Measurements from ENCODE around the gene LCTL. TPM values are rescaled to one million over a fixed set of nuclear protein-coding genes. Genes with fewer than 3 reads are reported as not detected.
A peak's percentile ranks its signal among the peaks of the same experiment; 100 is the strongest.
"Not testable (repeated sequence)": the region's sequence is repeated elsewhere in the genome, so short reads cannot be mapped to it uniquely, and the experiment has no call there.

Gene LCTL
- total RNA-seq, 1 experiment from 2014 or later = not detected

DNA sequence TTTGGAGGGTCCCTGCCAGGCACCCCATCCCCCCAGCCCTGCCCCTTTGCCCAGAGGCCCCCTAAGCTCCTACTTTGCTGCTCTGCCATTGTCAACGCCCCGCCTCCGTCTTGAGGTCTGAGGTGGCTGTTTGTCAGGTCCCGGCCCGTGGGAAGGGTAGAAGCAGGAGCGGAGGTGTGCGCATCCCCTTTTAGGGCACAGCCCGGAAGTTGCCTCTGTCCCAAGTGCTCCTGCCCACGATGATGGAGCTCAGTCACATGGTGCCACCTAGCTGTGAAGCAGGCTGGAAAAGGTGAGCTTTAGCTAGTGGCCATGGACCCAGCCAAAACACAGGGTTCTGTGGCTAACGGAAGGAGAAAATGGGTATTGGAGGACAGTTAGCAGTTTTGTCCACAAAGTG lies 28.5 kb upstream of the LCTL start:
- H2AFZ ChIP-seq (ENCODE audit: low read length) = no peak overlapping the region
- H3K79me2 ChIP-seq (ENCODE audit: low read length) = no peaks in the 10 kb centered on the region
- no peaks in the 10 kb centered on the region for H3K9me2 ChIP-seq (replicated peaks; ENCODE audit: insufficient read depth, low read length)
- no peaks in the 10 kb centered on the region for H3K4me1 ChIP-seq (ENCODE audit: low read length)
- no peak overlapping the region for H3K27ac ChIP-seq (ENCODE audit: low read length)
- DNase-seq = no peak
- no peaks in the 10 kb centered on the region for H3K27me3 ChIP-seq (ENCODE audit: low read length)
- H3K36me3 ChIP-seq (ENCODE audit: insufficient read depth, low read length) = no peaks in the 10 kb centered on the region
- H3K4me2 ChIP-seq (ENCODE audit: low read depth, low read length, poor library complexity, severe bottlenecking) = no peak overlapping the region
- H3K4me3 ChIP-seq (ENCODE audit: low read length) = no peak overlapping the region
- H3K9ac ChIP-seq (ENCODE audit: low read length) = no peak overlapping the region
- H4K20me1 ChIP-seq (ENCODE audit: insufficient read depth, low read depth, low read length) = no peaks in the 10 kb centered on the region
- no peaks in the 10 kb centered on the region for H3K9me3 ChIP-seq (ENCODE audit: low read length)

DNA sequence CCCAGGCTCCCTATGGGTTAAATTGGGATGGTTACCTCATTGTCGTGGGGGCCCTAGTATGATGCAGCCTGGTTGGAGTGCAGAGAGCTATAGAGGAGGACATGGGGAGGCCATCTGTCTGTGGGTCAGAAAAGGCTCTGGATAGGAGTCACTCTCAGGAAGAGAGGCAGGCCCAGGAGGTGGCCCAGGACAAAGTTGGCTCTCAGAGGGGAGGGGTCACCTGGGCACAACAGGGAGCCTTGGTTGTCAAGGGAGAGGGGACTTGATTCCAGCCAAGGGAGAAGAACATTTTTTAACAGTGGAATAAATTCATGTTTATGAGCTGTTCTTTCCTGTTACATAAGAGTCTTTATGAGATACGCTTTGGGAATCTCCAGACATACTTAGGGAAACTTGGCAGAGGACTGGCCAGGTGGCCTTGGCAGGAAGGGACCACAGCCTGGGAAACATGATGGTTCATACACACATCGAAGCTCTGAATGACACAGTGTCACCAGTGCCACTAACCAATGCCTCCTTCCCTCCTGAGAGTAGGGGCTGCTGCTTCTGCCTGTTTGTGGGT lies 27.5 kb upstream of the LCTL start:
- no peak overlapping the region for H2AFZ ChIP-seq (ENCODE audit: low read length)
- no peaks in the 10 kb centered on the region for H3K27me3 ChIP-seq (ENCODE audit: low read length)
- DNase-seq = no peak
- H3K36me3 ChIP-seq (ENCODE audit: insufficient read depth, low read length) = no peaks in the 10 kb centered on the region
- H3K9me3 ChIP-seq (ENCODE audit: low read length) = no peaks in the 10 kb centered on the region
- no peak overlapping the region for H3K4me2 ChIP-seq (ENCODE audit: low read depth, low read length, poor library complexity, severe bottlenecking)
- H3K9ac ChIP-seq (ENCODE audit: low read length) = no peak overlapping the region
- H3K9me2 ChIP-seq (replicated peaks; ENCODE audit: insufficient read depth, low read length) = no peaks in the 10 kb centered on the region
- H3K79me2 ChIP-seq (ENCODE audit: low read length) = no peaks in the 10 kb centered on the region
- H3K27ac ChIP-seq (ENCODE audit: low read length) = no peak overlapping the region
- H3K4me3 ChIP-seq (ENCODE audit: low read length) = no peak overlapping the region
- no peaks in the 10 kb centered on the region; the same call in 1 of the 2 replicates for H3K4me1 ChIP-seq (ENCODE audit: low read length)
- H4K20me1 ChIP-seq (ENCODE audit: insufficient read depth, low read depth, low read length) = no peaks in the 10 kb centered on the region

DNA sequence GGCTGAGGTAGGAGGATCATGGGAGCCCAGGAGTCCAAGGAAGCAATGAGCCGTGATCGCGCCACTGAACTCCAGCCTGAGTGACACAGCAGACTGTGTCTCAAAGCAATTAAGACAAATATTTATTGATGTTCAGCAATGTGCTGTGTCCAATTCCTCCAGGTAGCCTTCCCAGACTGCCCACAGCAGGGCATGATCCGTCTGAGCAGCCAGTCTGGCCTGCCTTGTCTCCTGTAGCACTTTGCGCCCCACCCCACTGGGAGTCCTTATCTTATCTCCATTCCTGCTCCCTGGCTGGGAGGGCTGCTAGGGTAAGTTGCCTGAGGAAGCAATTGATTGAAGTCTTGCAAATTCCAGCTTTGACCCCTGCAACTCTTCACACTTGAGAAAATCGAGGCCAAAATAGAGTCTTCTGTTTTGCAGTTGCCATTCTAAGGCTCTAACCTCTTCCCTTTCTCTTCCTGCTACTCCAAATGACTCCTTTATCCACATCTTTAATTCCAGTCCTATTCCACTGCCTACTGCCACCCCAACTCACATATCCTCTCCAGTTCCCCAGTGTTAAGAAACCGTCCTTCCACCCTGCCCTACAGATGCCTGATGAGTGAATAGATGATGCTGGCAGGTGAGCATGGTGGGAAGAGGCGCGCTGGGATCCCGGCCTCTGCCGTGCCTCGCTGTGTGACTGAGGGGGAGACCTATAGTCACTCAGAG lies 26.9 kb upstream of the LCTL start:
- H3K79me2 ChIP-seq (ENCODE audit: low read length) = no peaks in the 10 kb centered on the region
- no peaks in the 10 kb centered on the region for H3K27me3 ChIP-seq (ENCODE audit: low read length)
- no peaks in the 10 kb centered on the region; the same call in 1 of the 2 replicates for H3K4me1 ChIP-seq (ENCODE audit: low read length)
- H2AFZ ChIP-seq (ENCODE audit: low read length) = no peak overlapping the region
- H3K27ac ChIP-seq (ENCODE audit: low read length) = no peak overlapping the region
- no peak overlapping the region for H3K4me2 ChIP-seq (ENCODE audit: low read depth, low read length, poor library complexity, severe bottlenecking)
- no peaks in the 10 kb centered on the region for H3K36me3 ChIP-seq (ENCODE audit: insufficient read depth, low read length)
- no peaks in the 10 kb centered on the region for H3K9me3 ChIP-seq (ENCODE audit: low read length)
- H4K20me1 ChIP-seq (ENCODE audit: insufficient read depth, low read depth, low read length) = no peaks in the 10 kb centered on the region
- H3K9ac ChIP-seq (ENCODE audit: low read length) = no peak overlapping the region
- no peak for DNase-seq
- H3K4me3 ChIP-seq (ENCODE audit: low read length) = no peak overlapping the region
- H3K9me2 ChIP-seq (replicated peaks; ENCODE audit: insufficient read depth, low read length) = no peaks in the 10 kb centered on the region

GRCh38 chr15:66591322-66591862 lies 25.6 kb upstream of the LCTL start:
- no peak overlapping the region for H3K4me3 ChIP-seq (ENCODE audit: low read length)
- DNase-seq = no peak
- H4K20me1 ChIP-seq (ENCODE audit: insufficient read depth, low read depth, low read length) = no peaks in the 10 kb centered on the region
- H3K9me3 ChIP-seq (ENCODE audit: low read length) = no peaks in the 10 kb centered on the region
- H2AFZ ChIP-seq (ENCODE audit: low read length) = no peak overlapping the region
- no peaks in the 10 kb centered on the region for H3K79me2 ChIP-seq (ENCODE audit: low read length)
- no peak overlapping the region for H3K9ac ChIP-seq (ENCODE audit: low read length)
- no peaks in the 10 kb centered on the region for H3K36me3 ChIP-seq (ENCODE audit: insufficient read depth, low read length)
- H3K4me1 ChIP-seq (ENCODE audit: low read length) = no peaks in the 10 kb centered on the region; the same call in 1 of the 2 replicates
- no peak overlapping the region for H3K4me2 ChIP-seq (ENCODE audit: low read depth, low read length, poor library complexity, severe bottlenecking)
- no peaks in the 10 kb centered on the region for H3K27me3 ChIP-seq (ENCODE audit: low read length)
- H3K27ac ChIP-seq (ENCODE audit: low read length) = no peak overlapping the region
- no peaks in the 10 kb centered on the region for H3K9me2 ChIP-seq (replicated peaks; ENCODE audit: insufficient read depth, low read length)

- Histone ChIP-seq H4K20me1 (ENCODE audit: insufficient read depth, low read depth, low read length) (no peaks in the 10 kb centered on the region), H3K36me3 (ENCODE audit: insufficient read depth, low read length) (no peaks in the 10 kb centered on the region), H3K27me3 (ENCODE audit: low read length) (no peaks in the 10 kb centered on the region), H3K9me3 (ENCODE audit: low read length) (no peaks in the 10 kb centered on the region), H2AFZ (ENCODE audit: low read length) (no peak overlapping the region), H3K27ac (ENCODE audit: low read length) (no peak overlapping the region), H3K9me2 (replicated peaks; ENCODE audit: insufficient read depth, low read length) (no peaks in the 10 kb centered on the region), H3K4me3 (ENCODE audit: low read length) (no peak overlapping the region), H3K4me1 (ENCODE audit: low read length) (no peaks in the 10 kb centered on the region; the same call in 1 of the 2 replicates), H3K9ac (ENCODE audit: low read length) (no peak overlapping the region), H3K79me2 (ENCODE audit: low read length) (no peaks in the 10 kb centered on the region), H3K4me2 (ENCODE audit: low read depth, low read length, poor library complexity, severe bottlenecking) (no peak overlapping the region)
- no peak for DNase-seq
These were observed 24.6 kb upstream of the LCTL start for GRCh38 chr15:66590435-66590834.

GRCh38 chr15:66589429-66589828 lies 23.6 kb upstream of the LCTL start:
- not testable (repeated sequence) for H4K20me1 ChIP-seq (ENCODE audit: insufficient read depth, low read depth, low read length); H3K9me2 ChIP-seq (replicated peaks; ENCODE audit: insufficient read depth, low read length); H2AFZ ChIP-seq (ENCODE audit: low read length); H3K4me1 ChIP-seq (ENCODE audit: low read length); H3K4me2 ChIP-seq (ENCODE audit: low read depth, low read length, poor library complexity, severe bottlenecking); H3K9ac ChIP-seq (ENCODE audit: low read length); H3K27ac ChIP-seq (ENCODE audit: low read length); H3K27me3 ChIP-seq (ENCODE audit: low read length); H3K9me3 ChIP-seq (ENCODE audit: low read length); H3K36me3 ChIP-seq (ENCODE audit: insufficient read depth, low read length); DNase-seq; H3K4me3 ChIP-seq (ENCODE audit: low read length); H3K79me2 ChIP-seq (ENCODE audit: low read length)

GRCh38 chr15:66588971-66589370 lies 23.2 kb upstream of the LCTL start:
- Histone ChIP-seq H3K4me3 (ENCODE audit: low read length) (no peak overlapping the region), H3K36me3 (ENCODE audit: insufficient read depth, low read length) (no peaks in the 10 kb centered on the region), H3K9me2 (replicated peaks; ENCODE audit: insufficient read depth, low read length) (no peaks in the 10 kb centered on the region), H3K27me3 (ENCODE audit: low read length) (no peaks in the 10 kb centered on the region), H3K9ac (ENCODE audit: low read length) (no peak overlapping the region), H3K4me1 (ENCODE audit: low read length) (no peaks in the 10 kb centered on the region; the same call in 1 of the 2 replicates), H3K4me2 (ENCODE audit: low read depth, low read length, poor library complexity, severe bottlenecking) (no peak overlapping the region), H3K27ac (ENCODE audit: low read length) (no peak overlapping the region), H2AFZ (ENCODE audit: low read length) (no peak overlapping the region), H3K9me3 (ENCODE audit: low read length) (no peaks in the 10 kb centered on the region), H4K20me1 (ENCODE audit: insufficient read depth, low read depth, low read length) (no peaks in the 10 kb centered on the region), H3K79me2 (ENCODE audit: low read length) (no peaks in the 10 kb centered on the region)
- DNase-seq = peak; percentile 51

GRCh38 chr15:66588537-66588936 lies 22.7 kb upstream of the LCTL start:
- Histone ChIP-seq H3K9me2 (replicated peaks; ENCODE audit: insufficient read depth, low read length) (no peaks in the 10 kb centered on the region), H3K4me2 (ENCODE audit: low read depth, low read length, poor library complexity, severe bottlenecking) (no peak overlapping the region), H3K79me2 (ENCODE audit: low read length) (no peaks in the 10 kb centered on the region), H4K20me1 (ENCODE audit: insufficient read depth, low read depth, low read length) (no peaks in the 10 kb centered on the region), H3K9me3 (ENCODE audit: low read length) (no peaks in the 10 kb centered on the region), H3K36me3 (ENCODE audit: insufficient read depth, low read length) (no peaks in the 10 kb centered on the region), H3K4me3 (ENCODE audit: low read length) (no peak overlapping the region), H2AFZ (ENCODE audit: low read length) (no peak overlapping the region), H3K27ac (ENCODE audit: low read length) (no peak overlapping the region), H3K9ac (ENCODE audit: low read length) (no peak overlapping the region), H3K27me3 (ENCODE audit: low read length) (no peaks in the 10 kb centered on the region), H3K4me1 (ENCODE audit: low read length) (no peaks in the 10 kb centered on the region; the same call in 1 of the 2 replicates)
- DNase-seq = peak; percentile 73

All from Karpas-422 (cell line).